ENCODE data around the gene CDKN2A.
A peak's percentile ranks its signal among the peaks of the same experiment; 100 is the strongest.

CDKN2A gene

GRCh38 chr9:21993893-21994555, at the start of gene CDKN2A:
Gene CDKN2A (minus strand): TSS chr9:21994392.
- DNase-seq (ENCODE audit: low read depth, low spot score), result no peak

- no peak for DNase-seq (ENCODE audit: low read depth, low spot score)
Measured at GRCh38 chr9:22043928-22044327, 49.7 kb upstream of the CDKN2A start.

DNA sequence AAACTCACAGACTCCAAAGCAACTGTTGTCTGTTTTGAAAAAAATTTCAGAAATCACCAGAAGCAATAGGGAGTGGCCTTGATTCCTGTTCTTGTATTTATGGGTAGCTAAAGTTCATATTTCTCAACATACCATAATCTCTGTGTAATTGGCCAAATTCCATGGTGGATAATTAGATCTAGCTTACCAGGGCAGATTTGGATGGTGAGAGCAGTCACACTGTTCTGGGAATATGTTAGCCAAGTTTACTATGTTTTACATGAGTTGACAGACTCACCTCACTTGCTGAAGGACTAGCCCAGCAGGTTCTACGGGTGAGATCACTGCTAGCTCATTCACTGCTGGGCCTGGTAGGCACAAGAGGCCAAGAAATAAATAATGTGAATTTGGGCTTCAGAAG, 47.6 kb upstream of the CDKN2A start:
- no peak for DNase-seq (ENCODE audit: low read depth, low spot score)

DNA sequence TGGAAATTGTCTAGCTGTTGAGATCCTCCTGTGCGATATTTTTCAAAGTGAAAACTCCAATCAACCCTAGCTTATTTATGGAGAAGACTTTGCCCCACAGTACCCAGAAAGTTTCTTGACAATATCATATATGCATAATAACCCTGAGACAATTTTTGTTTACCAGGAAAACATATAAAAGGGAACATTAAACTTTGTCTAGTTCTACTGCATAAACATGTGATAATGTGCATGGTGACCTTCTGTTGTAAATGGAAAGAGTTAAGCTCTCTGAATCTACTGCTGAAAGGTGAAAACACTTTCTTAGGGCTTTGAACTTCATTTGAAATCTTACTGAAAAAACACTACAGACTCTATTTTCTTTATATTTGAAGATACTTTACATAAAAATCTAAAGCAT, 47.2 kb upstream of the CDKN2A start:
- no peak for DNase-seq (ENCODE audit: low read depth, low spot score)

DNA sequence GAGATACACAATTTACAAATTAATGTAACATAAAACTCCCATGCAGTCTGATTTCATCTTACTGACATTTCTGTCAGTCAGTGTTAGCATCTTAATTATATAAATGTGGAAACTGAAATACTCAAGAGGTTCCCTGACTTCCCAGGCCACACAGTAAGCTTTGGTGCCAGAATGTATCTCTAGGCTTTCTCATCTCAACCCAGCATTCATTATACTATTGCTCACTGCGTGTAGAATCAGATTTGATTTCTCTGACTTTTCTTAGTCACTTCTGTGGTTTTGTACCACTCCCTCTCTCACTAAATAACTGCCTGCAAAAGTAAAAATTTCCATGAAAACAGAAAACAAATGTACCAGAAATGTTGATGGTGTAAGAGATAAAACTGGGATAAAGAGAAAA, 46.6 kb upstream of the CDKN2A start:
- no peak for DNase-seq (ENCODE audit: low read depth, low spot score)

DNA sequence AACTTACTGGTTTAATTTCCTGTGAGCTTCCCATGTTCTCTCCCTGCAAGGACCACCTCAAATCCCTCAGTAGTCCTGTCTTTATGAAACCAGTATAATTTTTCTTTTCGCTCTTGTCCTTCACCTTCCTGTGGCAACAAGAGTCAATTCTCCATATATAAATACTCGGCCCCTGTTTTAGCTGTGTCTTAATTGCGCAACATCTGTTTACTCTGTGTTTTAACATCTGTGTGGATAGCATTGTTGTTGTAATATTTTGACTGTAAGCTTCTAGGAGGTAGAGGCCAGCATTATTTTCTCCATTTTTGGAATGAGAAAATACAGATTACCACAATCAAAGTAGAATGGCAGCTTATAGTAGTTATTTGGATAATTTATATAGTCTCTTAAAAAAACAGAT, 45.1 kb upstream of the CDKN2A start:
- DNase-seq (ENCODE audit: low read depth, low spot score), result no peak

- DNase-seq (ENCODE audit: low read depth, low spot score), result no peak
Measured at GRCh38 chr9:22037954-22038690, 43.9 kb upstream of the CDKN2A start.

- no peak for DNase-seq (ENCODE audit: low read depth, low spot score)
Measured at GRCh38 chr9:22036866-22037626, 42.9 kb upstream of the CDKN2A start.

GRCh38 chr9:22035591-22036011, 41.4 kb upstream of the CDKN2A start:
- DNase-seq (ENCODE audit: low read depth, low spot score), result no peak

DNA sequence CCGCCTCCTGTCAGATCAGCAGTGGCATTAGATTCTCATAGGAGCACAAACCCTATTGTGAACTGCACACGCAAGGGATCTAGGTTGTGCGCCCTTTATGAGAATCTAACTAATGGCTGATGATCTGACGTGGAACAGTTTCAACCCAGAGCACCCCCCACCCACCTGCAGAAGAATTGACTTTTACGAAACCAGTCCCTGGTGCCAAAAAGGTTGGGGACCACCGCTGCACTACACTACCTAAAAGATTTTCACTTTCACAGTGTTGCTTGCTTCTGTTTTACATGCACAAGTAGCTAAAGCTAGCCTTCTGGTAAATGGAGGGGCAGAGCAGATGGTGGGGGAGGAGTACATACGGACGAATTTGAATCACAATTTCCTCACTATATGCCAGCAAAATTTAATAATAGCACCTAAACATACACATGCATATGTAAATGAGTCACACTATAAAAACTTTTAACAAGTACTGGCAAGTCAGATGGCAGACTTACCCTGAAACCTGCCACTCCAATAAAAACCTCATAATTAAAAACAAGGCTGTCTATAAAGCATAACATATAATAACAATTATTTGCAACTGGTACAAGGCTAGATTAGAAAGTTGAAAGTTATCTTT, 38.9 kb upstream of the CDKN2A start:
- no peak for DNase-seq (ENCODE audit: low read depth, low spot score)

DNA sequence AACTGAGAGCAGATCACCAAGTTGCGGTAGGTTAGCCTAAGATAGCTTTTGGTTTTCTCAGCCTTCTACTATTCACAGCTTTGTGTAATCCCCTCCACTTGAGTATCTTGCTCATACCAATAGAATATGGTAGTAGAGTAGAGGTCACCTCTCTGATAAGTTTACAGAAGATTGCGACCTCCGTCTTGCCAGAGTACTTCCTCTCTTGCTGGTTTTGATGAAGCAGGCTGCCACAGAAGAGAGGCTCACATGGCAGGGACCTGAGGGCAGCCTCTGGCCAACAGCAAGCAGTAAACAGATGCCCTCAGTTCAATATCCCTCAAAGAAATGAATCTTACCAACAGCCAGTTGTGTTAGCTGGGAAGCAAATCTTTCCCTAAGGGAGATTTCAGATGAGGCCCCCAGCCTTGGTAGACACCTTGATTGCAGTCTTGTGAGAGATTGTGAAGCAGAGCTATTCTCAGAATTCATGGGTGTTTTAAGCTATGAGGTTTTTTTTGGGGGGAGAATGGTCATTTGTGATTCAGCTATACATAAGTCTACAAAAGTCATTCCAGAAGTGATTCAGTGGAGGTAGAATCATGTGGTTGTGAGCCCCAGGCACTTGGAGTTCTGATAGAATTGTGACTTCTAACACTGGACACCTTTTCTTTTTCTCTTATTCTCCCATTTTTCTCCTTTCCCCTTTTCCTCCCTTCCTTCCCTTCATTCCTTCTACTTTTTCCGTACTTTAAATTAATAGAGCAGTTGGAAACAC, 37.6 kb upstream of the CDKN2A start:
- DNase-seq (ENCODE audit: low read depth, low spot score), result no peak

DNA sequence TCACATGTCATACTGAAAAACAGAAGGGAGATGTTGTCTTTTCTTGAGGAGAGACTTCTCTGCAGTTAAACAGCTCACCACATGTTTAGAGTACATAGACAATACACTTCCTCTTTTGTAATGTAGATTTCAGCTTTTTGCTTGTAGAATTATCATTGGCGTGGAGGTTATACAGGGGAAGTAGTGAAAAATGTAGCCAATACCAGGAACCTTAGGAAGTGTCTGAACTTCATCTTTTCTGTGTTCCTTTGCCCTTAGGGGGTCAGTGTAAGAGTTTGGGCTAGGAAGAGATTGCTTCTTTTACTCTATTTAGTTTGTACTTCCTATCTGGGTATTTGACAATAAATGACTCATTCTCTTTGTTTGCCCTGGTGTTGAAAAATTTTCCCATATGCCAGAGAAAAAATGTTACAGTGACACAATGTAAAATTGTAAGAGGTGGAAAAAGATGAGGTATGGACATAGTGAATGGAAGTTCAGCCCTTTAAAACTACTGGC, 36.0 kb upstream of the CDKN2A start:
- peak; percentile 27 for DNase-seq (ENCODE audit: low read depth, low spot score)

GRCh38 chr9:22029231-22029630, 35.0 kb upstream of the CDKN2A start:
- no peak for DNase-seq (ENCODE audit: low read depth, low spot score)

DNA sequence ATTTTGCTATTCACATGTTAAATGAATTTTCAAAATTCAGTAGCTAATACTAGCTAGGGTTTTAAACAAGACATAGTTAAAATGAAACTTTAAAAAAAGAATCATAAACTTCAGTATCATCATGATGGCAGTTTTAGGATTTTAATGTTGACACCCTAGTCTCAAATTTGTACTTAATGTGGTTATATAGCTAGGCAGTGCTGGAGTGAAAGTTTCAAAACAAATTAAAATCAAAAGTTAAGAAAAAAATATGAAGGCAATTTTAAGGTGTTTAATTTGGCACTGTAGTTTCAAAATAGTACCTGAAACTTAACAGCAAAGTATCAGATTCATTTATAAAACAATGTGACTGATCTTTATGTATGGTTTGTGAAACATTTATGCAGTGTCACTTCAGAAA, 34.2 kb upstream of the CDKN2A start:
- DNase-seq (ENCODE audit: low read depth, low spot score), result no peak

- no peak for DNase-seq (ENCODE audit: low read depth, low spot score)
Measured at GRCh38 chr9:22026696-22027095, 32.5 kb upstream of the CDKN2A start.

GRCh38 chr9:22022396-22022795, 28.2 kb upstream of the CDKN2A start:
- no peak for DNase-seq (ENCODE audit: low read depth, low spot score)

DNA sequence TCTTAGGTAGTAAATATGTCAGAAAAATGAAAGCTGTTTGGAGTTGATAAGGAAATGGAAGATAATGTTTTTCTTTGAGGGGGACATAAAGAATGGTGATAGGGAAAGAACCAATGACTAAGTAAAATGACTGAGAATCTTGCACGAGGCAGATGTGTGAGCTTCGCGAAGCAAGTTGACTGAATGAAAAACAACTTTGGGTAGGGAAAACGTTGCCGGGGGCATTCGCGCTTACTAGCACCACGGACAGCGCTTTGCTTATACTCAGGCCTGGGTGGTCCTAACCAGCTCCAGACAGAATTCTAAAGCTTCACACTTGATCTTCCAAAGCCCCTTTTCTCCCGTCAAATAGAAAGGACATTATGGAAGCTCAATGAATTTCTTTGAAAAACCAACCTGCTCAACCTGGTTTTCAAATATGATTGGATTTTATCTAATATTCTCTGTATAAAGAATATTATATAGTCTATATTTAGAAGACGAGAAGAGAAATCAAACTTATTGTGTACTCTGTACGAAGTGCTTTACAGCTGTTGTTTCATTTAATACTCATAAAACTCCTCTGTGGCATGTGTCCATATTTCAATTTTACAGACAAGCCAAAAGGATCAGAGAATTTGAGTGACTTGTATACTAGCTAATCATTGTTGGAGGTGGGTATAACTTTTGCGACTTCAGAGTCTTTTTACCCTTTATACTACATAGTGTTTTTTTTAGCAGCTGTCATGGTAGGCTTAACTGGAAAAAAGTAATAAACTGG, 16.9 kb upstream of the CDKN2A start:
- DNase-seq (ENCODE audit: low read depth, low spot score), result no peak

DNA sequence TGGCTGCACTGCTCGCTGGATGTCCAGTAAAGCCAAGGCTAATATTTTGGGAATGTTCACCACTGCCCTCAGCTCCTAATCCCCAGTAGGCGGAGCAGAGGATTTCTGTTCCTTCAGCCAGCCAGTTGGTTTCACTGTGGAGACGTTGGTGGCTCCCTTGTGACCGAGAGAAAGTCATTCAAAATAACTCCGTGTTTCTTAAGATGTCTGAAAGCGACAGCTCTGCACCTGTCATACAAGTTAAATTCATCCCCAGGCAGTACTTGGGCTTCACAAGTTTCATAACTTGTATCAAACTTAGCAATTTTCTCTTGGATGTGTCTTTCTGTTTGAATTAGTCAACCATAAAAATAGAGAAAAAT, 15.3 kb upstream of the CDKN2A start:
- no peak for DNase-seq (ENCODE audit: low read depth, low spot score)

DNA sequence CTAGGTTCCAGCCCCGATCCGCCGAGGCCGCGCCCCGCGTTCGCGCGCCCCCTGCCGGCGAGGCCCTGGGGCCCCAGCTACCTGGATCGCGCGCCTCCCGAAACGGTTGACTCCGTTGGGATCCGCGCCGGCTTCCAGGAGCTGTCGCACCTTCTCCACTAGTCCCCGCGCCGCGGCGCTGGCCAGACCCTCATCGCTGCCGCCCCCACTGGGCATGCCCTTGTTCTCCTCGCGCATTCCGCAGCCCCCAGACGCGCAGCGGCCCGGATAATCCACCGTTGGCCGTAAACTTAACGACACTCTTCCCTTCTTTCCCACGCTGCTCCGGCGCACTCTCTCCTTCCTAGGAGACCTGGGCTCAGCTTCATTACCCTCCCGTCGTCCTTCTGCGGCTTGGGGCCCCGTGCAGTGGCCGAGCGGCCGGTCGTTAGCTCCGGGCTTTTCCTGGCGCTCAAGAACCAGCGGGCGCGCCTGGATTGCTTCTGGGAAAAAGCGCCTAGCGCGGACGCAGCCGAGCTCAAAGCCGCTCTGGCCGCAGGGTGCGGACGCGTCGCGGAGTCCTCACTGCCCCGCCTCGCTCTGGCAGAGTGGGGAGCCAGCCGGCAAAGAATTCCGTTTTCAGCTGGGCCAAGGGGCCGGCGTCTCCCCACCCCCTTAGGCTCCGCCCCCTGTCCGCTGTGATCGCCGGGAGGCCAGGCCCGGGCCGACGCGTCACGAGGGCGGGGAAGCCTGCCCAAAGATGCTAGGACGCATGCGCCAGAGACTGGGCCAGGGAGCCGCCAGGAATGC, 14.7 kb upstream of the CDKN2A start, which contains the start of gene CDKN2B:
Gene CDKN2B, minus strand, starts transcription at position 589 of the 789 bp plus-strand sequence. Its CDS starts 352 bp downstream, at position 237.
- peak; percentile 74 for DNase-seq (ENCODE audit: low read depth, low spot score)

DNA sequence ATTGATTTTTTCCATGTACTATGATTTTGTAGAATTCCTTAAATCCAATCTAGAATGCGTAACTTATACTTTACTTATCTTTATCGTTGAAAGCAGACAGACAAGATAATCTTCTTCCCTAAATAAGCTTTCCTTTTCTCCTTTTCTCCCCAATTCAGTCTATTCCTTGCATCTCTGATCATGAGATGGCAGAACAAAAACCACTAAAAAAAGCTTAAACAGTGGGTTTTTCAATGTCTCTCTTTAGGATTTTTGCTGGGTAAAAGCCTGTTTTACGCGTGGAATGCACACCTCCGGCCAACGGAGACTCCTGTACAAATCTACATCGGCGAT, 14.2 kb upstream of the CDKN2A start:
- DNase-seq (ENCODE audit: low read depth, low spot score), result no peak

Measured in brain pericyte (primary cell).